Ishikawa (cell line): ENCODE measurements around the gene G2E3.

Experiments used
- TAF1 ChIP-seq: IDR thresholded peaks from 2 replicates; pipeline ENCODE4 v1.6.1; 2012; ENCODE audit warnings: low read depth, mild to moderate bottlenecking
- TF ChIP-seq, protein P1 (sequence below): IDR thresholded peaks from 2 replicates; pipeline ENCODE4 v1.6.1; 2012; ENCODE audit warnings: low read depth, mild to moderate bottlenecking

DNA sequence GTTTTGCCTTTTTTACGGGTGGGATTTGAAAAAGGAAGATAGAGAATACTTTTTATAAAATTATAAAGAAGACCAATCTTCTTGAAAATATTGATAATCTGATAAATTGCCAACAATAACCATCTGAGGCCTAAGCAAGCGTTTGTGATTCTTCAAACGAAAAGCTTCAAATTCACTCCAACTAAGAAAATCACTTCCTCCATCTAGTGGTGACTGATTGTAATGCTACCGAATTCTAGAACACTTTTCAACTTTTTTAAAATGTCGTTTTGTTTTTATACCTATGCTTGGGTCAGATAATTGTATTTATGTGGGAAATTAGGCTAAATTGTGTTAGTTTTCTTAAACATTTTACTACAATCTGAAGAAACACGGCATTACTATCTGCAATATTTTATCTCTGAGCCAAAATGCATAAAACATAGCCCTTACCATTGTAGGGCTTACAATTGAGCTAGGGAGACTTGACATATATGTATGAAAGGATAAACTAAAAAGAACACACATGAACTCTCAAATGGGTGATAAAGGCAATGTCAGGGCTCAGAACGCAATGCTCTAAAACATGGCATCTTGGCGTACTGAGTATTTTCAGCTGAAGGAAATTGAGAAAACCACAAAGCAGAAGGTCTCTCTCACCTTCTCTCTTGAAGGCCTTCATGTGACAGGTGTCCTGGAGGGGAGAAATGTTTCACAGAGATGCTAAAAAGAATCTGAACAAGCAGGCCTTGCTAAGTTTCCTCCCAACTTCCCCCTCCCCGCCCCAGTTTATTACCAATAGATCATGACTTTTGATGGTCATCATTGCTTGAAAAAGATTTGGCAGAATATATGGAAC lies 36.8 kb upstream of the G2E3 start:
- TF ChIP-seq TAF1, result no peak
- TF ChIP-seq, protein P1, sequence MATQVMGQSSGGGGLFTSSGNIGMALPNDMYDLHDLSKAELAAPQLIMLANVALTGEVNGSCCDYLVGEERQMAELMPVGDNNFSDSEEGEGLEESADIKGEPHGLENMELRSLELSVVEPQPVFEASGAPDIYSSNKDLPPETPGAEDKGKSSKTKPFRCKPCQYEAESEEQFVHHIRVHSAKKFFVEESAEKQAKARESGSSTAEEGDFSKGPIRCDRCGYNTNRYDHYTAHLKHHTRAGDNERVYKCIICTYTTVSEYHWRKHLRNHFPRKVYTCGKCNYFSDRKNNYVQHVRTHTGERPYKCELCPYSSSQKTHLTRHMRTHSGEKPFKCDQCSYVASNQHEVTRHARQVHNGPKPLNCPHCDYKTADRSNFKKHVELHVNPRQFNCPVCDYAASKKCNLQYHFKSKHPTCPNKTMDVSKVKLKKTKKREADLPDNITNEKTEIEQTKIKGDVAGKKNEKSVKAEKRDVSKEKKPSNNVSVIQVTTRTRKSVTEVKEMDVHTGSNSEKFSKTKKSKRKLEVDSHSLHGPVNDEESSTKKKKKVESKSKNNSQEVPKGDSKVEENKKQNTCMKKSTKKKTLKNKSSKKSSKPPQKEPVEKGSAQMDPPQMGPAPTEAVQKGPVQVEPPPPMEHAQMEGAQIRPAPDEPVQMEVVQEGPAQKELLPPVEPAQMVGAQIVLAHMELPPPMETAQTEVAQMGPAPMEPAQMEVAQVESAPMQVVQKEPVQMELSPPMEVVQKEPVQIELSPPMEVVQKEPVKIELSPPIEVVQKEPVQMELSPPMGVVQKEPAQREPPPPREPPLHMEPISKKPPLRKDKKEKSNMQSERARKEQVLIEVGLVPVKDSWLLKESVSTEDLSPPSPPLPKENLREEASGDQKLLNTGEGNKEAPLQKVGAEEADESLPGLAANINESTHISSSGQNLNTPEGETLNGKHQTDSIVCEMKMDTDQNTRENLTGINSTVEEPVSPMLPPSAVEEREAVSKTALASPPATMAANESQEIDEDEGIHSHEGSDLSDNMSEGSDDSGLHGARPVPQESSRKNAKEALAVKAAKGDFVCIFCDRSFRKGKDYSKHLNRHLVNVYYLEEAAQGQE, result no peak
